NCI-H2196 (cell line): ENCODE measurements around the gene TMEM151A.
"Not testable (repeated sequence)": the region's sequence is repeated elsewhere in the genome, so short reads cannot be mapped to it uniquely, and the experiment has no call there.

Experiments used
- DNase-seq: peaks from one replicate; lab custom pipeline; 2025; ENCODE audit not compliant: unreplicated experiment; lab: John Stamatoyannopoulos, UW

The TMEM151A gene

GRCh38 chr11:66297610-66298009 lies 5.9 kb downstream of the TMEM151A start:
- no peak for DNase-seq

DNA sequence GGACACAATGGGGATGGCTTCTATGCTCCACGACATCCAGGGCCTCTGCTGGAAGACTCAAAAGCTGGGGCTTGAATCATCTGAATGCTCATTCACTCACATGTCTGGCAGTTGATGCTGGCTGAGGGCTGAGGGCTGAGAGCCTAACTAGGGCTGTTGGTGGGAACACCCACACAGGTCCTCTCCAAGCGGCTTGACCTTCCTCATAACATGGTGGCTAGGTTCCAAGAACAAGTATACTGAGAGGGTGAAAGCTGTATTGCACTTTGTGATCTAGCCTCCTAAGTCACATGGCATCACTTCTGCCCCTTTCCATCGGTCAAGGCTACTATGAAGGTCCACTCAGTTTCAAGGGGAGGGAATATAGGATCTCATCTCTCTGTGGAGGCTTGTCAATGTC lies 7.5 kb downstream of the TMEM151A start:
- no peak for DNase-seq

- DNase-seq: no peak
Measured at GRCh38 chr11:66302656-66303055, 11.0 kb downstream of the TMEM151A start.

DNA sequence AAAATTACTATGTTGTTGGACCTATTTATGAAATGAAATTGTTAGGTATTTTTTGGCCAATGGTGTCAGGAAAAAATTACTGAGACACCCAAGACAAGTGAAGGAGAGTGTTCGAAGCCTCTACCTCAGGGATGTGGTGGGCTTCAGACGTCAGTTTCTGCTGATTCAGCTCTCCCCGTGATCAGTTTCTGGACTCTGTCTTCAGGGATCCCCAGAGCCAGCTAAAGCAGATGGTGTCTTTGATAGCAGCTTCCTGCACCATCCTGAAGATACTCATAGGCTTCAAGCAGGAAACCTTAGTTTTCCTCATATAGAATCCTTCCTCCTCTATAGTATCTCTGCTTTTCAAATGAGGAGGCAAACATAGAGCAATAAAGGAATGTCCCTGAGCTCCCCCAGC lies 17.8 kb downstream of the TMEM151A start:
- no peak for DNase-seq

DNA sequence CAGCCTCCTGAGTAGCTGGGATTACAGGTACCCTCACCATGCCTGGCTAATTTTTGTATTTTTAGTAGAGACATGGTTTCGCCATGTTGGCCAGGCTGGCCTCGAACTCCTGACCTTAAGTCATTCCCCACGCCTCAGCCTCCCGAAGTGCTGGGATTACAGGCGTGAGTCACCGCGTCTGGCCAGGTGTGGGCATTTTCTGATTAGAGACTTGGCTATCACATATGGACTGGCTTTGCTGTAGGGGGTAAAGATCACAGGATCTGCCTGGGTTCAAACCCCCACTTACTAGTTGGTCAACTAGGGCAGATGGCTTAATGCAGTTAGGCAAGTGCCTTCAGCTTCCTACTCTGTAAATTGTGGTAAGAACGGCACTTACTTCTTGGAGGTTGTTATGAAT lies 18.6 kb downstream of the TMEM151A start:
- no peak for DNase-seq

DNA sequence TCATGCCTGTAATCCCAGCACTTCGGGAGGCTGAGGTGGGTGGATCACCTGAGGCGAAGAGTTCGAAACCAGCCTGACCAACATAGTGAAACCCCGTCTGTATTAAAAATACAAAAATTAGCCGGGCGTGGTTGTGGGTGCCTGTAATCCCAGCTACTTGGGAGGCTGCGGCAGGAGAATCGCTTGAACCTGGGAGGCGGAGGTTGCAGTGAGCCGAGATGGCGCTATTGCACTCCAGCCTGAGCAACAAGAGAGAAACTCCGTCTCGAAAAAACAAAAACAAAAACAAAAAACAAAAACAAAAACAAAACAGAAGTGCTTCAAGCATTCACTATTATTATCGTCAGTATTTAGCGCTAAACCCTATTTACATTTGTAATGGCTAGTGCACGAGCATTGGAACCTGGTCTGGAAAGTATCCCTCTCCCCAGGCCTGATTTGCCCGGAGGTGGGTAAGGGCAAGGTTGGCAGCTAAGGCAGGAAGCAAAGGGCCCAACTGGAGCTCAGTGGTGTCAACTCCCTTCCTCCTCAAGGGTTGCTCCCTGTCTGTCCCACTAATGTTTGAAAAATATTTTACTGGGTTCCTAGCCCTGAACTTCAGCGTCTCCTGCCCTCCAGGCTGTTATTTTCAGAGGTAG lies 19.2 kb downstream of the TMEM151A start:
- not testable (repeated sequence) for DNase-seq

DNA sequence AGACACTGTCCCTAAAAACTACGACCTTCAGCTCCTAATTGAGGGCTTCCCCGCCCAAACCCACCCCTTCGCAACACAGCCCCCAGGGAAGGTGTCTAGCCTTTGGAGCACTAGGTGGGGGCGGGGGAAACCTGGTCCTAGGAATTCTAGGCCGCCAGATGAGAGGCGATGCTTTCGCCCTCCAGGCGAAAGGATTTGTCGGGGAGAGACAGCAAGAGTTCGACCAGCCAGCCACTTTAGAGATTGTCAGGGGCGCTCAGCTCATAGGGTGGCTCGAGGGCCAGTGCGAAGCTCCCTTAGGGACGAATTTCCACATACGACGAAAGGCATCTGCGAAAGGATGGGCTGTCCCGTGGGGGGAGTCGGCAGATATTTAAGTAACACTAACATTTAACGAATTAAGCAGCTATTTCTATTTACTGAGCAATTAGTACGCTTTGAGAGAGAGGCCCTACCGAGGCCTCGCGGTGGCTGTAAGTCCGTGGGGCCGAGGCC lies 19.8 kb downstream of the TMEM151A start:
- no peak for DNase-seq

DNA sequence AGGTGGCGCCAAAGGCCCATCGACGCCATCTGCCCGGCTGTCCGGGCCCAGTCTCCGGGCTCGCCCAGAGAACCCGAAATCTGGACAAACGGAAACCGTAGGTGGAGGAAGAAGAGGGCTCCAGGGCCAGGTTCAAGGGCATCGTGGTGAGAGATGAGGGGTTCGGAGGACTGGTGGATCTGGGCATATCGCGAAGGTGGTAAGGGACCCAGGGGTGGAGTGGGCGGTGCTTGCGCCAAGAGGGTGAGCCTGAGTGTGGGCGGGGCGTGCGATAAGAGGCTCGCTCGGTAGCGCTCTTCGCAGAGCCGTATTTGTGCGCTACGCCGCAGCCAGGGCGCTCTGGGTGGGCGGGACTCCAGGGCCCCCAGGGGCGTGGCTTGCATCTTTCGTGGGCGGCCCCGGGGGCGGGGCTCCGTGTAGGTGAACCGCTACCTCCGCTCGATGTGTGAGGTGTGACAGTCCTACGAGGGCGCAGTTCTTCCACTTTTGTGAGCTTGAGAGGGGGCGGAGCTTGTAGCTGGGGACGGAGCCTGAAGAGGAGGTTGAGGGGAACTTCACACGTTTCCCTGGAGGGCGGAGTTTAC lies 20.4 kb downstream of the TMEM151A start:
- peak; percentile 97 for DNase-seq

GRCh38 chr11:66312549-66313320 lies 21.0 kb downstream of the TMEM151A start:
- DNase-seq: peak; percentile 97

DNA sequence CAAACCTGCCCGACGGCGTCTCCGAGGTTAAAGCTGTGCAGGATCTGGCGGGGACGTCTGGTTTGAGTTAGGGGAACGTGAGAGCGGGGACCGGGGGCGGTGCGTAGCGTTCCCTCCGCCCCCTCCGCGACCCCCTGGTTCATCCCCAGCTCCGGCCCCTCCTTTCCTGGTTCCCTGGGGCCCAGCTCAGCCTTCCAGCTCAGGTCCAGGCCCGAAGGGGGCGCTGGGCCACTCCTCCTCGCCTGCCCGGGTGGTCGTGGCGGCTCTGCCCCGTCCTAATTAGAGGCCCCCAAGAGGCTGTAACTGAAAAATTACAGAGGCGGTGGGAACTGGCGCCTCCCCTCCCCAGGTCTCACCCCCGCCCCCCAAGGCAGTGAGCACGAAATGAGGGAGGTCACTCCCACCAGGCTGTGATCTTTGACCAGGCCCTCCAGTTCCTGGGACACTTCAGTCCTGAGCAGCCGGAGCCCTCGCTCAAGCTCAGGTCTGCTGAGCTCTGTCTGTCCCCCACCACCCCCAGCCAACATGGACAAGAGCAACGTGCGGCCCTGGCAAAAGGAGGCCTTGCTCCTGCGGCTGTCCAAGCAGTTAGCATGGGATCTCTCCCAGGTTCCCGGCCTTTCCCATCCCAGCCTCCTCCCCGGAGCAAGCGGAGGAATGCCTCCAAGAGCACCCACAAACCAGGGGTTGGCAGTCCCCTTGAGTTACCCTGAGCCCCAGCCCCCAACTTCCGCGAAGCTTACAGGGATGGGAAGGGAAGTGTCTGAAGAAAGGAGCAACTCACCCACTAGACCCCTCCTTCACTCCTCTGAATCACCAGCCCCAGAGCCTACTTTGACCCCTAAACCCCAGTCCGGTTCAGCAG lies 21.9 kb downstream of the TMEM151A start:
- no peak for DNase-seq

DNA sequence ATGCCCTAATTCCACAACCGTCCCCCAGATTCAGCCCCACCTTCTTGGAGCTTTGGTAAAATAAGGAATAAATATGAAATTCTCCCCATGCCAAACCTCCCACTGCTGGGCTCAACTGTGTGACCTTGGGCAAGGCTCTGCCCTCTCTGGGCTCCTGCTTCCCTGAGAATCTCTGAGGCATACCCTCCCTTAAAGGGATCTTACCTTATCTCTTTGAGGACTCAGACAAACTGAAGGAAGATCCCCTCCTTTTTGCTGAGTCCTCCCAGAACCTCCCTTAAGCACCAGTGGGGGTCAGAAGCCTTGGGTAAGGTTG lies 22.4 kb downstream of the TMEM151A start:
- no peak for DNase-seq

DNA sequence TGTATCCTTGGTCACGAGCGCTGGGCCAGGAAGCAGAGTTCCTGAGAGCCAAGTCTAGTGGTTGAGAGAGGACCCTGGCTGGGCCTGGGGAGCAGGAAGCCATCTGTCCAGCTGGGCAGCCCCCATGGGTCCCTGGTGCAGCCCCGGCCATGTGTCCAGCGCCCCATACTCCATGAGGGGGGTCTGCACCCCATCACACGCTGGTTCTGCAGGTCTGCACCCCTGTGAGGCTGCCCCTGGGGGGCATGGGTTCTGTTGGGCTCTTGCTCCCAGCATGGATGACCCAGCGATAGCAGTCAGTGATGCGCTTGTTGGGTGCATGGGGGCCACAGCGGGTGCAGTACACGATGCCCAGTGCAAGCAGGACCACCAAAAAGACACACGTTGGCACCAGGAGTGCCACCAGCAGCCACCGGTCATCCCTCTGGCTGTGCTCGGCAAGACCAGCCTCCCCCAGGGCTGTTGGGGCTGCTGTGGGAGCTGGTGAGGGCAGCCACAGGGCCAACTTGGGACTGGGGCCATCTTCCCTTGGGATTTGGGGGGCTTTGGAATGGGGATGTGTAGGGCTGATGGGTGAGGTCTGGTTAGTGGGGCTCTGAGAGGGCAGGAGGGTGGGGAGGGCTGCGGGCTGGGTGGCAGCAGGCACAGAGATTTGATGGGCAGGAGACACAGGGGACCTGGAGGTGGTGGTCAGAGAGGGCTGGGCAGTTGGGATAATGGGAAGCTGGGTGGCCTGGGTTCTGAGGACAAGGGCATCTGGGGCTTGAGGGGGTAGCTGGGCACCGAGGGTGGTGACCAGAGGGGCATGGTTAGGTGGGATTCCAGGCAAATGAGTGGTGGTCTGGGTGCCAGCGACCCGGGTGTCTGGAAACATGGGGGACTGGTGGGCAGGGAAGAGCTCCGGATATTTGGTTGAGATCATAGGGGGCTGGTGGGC lies 23.1 kb downstream of the TMEM151A start:
- DNase-seq: no peak

- DNase-seq: no peak
Measured at GRCh38 chr11:66315498-66315885, 23.8 kb downstream of the TMEM151A start.

GRCh38 chr11:66315921-66316811 lies 24.5 kb downstream of the TMEM151A start:
- no peak for DNase-seq

GRCh38 chr11:66316849-66317251 lies 25.2 kb downstream of the TMEM151A start, which contains the start of gene CD248:
CD248 (minus strand) TSS chr11:66317044; CDS start chr11:66317027, 17 bp downstream.
- no peak for DNase-seq

DNA sequence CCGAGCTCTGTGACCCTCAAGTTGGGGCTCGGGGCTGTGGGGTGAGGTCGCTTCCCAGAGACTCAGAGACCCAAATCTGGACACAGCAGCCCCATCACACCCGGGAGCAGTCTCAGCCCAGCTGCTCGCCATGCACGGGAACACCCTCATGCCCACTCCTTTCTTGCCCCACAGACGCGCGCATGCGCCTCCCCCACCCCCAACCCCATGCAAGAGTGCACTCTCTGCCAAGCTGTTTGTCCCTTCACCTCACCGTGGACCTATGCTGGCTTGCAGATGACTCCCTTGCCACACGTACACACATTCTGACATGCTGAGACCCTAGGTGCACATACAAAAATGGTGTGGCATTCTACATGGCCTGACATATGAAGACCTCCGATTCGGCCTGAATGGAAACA lies 25.6 kb downstream of the TMEM151A start:
- DNase-seq: no peak

DNA sequence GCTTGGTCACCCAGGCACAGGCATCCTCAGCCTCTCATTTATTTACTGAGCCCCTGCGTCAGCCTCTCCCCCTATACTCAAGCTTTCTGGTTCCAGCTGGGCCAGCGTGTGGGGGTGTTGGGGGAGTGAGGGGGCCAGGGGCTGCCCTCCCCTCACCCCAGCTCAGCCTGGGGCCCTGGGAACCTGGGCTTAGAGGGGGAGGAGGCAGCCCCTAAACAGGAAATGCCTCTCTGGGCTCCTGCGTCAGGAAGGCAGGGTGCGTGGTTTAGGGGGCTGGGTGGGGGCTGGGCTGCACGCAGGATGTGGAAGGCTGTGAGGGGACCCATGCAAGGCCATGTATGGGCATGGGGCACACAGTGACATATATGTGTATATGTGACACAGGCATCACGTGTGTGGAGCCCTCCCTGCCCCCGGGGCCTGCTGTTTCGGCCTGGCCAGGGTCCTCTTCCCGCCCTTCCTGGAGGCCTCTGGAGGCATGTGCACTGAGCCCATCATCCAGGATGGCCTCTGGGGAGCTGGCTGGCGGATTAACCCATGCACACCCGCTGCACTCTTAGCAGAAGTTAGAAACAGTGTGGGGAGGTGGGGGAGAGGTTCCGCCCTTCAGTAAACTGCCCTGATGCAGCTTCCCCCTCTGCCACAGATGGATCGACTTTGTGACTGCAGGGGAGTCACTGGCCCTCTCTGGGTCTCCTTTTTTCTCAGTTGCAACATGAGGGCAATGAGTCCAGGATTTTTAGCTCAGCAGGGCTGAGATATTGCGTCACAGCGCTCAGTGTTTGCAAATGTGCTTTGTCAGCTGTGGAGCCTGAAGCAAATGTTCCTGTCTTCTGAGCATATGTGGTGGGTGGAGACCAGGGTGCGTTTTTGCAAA lies 26.3 kb downstream of the TMEM151A start:
- no peak for DNase-seq

- no peak for DNase-seq
Measured at GRCh38 chr11:66318600-66318970, 26.9 kb downstream of the TMEM151A start.
